Measurements from ENCODE around the gene BARX2.

BARX2 gene

DNA sequence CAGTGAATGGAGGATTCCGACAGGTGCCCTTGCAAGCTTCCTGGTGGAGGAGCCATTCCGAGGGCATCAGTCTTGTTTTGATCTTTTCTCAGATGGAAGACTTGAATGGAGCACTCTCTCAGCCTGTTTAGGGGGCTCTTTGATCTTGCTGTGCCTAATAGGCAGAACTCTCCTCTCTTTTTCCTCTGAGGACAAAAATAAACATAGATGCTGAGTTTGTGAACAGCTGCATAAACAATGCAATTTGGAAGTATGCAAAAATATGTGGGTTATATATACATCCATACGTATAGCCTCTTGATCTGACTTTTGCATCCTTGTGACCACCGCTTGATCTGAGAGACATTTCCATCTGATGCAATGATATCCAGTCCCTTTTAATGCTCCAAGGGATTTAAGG lies 29.1 kb downstream of the BARX2 start:
- DNase-seq: no peak

DNA sequence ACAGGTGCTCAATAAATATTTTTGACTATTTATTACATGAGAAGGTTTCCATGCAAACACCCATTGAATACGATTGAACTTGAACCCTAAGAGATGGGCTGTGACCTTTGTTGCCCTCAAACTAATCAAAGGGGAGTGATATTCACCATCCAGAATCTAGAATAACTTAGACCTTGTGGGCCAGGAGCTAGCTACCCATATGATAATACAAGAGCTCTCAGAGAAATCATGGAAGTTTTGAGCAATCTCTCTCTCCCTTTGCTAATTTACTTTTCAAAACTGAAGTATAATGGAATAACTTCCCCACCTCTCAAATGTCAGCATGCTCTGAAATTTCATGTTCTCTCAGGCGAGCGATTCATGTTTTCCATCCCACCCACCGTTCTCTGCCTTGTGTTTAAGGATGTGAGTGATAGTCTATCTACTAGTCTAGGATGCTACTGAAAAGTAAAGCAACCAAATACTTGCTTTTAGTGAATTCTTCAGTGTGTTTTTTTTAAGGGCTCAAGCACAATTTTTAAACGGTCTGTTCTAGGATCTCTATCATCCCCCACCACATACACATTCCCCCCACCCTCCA lies 33.3 kb downstream of the BARX2 start:
- no peak for DNase-seq

DNA sequence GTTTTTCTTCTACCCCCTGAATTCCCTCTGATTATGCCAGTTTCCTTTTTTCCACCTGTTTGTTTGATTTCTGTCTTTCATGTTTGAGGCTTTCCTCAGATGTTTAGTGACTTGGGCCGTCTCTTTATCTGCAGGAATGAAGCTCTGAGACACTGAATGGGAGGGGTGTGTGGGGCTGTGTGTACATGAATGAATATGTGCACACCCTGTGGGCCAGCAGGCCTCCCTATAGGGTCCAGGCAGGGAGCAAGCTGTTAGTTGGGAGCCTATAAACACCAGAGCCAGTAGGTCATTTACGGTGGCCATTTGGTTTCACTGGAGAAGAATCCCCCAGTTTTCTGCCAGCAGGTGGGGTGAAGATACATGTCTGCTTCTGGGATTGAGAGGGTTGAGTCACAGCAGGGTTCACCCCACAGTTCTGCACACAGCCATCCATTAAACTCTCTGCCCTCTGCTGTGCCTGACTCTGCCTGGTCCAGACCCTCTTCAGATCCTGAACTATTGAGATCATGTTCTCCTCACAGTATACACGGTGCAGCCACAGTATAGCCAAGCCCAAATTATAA lies 34.8 kb downstream of the BARX2 start:
- no peak for DNase-seq

DNA sequence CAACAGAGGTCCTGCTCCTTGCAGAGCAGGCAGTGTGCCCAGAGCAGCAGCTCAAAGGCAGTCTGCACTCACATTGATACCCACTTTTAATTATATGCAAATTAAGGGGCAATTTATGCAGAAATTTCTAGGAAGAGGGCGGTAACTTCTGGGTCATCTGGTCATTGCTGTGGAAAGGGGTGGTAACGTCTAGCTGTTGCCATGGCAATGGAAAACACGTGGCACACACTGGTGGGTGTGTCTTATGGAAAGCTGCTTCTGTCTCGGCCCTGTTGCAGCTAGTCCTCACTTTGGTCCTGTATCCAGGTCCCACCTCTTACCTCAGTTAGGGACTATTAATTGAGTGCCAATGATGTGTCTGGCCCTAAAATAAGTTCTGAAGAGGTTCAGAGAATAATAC lies 36.8 kb downstream of the BARX2 start:
- no peak for DNase-seq

DNA sequence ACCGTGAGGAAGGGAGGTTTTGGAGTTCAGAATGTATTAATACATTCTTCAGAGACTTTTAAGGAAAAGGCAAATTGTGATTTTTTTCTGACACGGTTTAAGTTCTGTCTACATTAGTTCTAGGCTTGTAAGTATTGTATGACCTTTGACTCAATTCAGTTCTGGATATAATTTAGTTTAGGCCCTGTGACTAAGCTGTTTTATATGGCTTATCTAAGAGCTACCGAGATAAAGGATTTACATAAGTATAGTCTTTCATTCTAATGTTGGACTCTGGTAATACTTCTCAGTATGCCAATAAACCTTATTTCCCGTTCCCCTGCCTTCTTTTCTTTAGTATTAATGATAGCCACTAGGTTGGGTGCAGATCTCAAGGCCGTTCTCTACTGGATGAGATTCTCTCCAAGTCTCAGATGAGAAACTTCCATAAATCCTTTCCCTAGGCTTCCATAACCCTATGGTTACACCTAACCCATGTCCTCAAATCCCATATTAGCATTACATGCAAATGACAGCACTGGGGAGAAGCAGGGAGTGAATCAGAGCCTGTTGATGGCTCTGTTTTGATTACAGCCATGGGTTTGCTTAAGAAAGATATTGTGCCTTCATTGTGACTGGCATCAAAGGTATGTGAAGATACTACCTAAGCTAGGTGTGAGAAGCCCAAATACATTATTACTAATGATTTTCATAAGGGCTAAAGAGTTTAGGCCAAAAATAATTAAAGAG lies 38.7 kb downstream of the BARX2 start:
- no peak for DNase-seq

DNA sequence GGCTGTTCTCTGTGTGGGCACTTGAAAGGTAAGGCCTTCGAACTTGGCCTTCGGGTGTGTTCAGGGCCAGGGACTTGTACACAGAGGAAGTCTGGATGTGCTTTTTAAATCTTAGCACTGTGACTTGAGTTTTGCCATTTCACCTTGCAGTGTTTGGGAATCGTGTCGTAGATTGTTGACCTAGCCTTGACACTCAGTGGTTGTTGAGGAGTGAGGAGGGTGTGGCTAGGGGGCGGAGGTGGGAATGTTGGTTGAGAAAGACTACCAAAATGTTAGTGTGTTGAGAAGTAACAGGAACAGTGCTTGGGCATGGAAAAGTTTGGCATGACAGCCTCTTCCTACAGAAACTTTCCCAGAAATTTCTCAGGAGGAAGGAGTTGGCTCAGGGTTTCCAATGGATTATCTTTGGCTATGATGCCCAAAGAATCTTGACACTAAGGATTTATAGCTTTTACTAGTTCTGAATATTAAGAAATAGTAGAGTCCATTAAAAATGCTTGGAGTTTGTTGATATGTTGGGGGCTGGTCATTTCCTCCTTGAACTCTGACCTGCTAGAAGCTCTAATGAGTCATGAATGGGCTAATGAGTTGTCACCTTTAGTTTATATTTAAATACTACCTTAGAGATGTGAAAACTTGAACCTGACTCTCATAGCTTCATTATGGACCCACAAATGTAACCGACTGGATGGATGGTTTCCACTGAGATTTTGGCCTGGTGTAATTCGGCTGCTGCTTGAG lies 40.6 kb downstream of the BARX2 start:
- no peak for DNase-seq

DNA sequence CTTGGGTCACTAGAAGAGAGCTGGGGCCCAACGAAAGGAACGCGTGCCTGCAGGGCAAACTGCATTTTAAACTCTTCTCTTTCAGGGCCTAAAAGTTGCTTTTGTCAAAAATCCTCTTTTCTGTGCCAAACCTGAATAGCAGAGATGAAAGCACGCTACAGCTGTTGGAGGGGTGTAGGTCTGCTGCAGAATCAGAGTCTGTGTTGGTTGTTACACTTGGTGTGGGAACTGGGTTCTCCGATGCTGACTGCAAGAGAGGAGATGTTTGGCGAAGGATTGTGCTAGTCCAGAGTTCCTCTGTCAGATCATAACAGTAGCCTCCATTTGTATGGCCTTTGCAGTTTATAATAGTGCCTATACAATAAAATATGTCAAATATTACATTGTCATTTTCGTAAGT lies 41.8 kb downstream of the BARX2 start:
- DNase-seq: no peak

DNA sequence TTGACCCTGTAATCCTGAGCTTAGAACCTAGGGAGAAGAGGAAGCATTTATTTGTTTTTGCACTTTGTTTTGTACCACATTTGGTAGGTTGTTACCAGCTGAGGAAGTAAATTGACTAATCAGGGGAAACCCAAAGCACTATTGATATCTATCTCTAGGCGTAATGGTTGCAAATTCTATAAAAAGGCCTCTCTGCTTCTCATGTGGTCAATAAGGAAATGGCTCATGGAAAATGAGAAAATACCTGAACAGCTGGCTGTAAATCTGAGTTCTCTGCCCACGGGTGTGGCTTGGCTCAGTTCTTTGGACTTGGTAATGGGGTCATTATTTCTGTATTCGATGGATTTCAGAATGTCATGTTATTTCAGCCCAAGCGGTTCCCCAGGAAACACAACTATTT lies 42.4 kb downstream of the BARX2 start:
- no peak for DNase-seq

DNA sequence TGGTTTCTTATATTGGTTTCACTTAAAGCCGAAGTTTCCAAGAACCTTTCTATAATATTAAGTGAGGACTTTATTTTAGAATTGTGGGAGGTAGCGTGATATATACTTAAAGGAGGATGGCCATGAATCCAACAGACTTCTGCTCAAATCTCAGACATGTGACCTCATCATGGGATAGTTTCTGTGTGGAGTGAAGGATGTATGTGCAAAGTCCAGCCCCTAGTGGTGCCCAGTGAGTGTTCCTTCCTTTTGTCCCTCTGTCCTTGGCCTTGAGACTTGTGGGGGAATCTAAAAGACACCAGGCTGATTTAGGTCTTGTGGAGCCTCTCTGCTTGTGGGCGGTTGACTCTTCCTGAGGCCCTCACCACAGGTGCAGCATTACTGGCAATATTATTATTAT lies 43.7 kb downstream of the BARX2 start:
- DNase-seq: no peak

DNA sequence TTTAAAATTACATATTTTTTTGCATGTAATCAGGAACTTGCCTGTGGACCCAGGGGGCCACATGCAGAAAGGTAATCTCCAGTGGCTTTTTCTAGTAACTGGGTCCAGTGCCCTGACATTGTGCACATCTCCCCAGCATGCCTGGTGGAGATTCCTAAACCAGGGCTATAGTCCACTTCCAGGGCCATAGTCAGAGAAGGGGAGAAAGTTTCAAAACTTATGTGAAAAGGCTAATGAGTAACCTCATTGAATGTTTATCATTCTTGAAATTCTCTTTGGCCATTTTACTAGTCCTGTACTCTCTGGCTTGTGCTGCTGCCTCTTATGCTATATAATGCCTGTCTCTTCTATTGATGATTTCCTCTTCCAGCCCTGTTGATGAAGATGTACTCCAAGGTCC lies 47.8 kb downstream of the BARX2 start:
- DNase-seq: no peak

DNA sequence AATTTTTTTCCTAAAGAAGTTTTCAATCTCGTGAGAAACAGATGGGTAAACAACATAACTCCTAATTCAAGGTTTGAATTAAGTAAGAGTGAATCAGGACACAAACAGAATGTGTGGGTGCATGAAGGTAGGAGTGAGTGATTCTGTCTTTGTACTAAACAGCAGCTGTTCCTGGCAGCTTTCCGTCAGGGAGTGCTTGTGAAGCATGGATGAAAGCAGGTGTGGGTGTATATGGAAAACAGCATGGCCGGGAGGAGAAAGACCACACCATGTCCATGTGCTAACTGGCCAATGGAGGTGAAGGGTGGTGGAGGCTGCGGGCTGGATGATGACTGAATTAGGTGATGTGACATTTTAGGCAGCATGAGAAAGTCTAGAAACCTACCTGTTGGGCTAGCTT lies 49.6 kb downstream of the BARX2 start:
- DNase-seq: no peak

DNA sequence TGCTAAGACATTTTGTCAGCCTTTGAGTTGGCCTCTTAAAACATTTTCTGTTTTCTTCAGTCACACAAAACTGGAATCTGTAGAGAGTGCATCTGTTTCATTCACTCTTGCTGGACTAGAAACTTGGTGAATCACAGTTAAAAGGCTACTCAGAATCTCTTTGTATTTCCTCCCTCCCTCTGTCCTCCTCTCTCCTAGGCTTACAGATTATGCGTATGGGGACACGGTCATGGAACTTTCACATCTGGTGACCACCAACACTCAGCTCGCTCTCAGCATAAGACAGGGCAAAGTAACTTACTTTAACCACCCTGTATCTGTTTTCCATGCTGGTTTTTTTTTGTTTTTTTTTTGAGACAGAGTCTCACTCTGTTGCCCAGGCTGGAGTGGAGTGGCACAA lies 50.4 kb downstream of the BARX2 start:
- no peak for DNase-seq

DNA sequence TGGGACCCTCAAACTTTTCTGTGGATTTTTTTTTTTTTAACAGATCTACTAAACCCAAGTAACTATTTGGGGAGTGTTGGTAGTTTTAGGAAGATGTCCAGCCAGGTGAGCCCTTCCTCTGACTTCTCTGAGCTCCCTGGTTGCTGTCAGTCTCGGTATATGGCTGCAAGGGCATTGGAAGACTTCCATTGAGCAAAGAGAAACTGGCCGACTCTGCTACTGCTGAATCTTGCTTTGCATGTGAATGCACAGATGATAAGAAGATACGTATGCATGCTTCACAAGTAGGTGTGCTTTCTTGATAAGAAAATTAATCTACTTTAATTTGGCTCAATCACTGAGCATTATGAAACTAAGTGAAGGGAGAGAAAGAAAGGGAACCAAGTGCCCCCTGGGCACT lies 51.1 kb downstream of the BARX2 start:
- DNase-seq: no peak

DNA sequence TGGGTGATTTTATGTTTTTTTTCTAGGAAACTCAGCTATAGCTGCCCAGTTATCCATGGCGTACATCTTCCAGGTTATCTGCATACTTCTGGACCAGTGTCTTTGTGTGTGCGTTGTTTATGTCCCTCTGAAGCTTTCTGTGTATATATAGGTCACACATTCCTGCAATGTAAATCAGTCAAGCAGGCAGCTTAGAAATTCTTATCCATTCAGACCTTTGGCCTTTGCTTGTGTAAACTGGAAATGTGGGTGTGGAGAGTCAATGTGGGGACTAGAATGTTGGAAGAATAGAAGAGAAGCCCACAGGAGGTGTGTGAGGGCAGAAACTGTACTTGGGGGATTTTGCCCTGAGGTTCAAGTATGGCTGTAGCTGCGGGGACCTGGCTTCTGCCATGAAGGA lies 51.7 kb downstream of the BARX2 start:
- no peak for DNase-seq

DNA sequence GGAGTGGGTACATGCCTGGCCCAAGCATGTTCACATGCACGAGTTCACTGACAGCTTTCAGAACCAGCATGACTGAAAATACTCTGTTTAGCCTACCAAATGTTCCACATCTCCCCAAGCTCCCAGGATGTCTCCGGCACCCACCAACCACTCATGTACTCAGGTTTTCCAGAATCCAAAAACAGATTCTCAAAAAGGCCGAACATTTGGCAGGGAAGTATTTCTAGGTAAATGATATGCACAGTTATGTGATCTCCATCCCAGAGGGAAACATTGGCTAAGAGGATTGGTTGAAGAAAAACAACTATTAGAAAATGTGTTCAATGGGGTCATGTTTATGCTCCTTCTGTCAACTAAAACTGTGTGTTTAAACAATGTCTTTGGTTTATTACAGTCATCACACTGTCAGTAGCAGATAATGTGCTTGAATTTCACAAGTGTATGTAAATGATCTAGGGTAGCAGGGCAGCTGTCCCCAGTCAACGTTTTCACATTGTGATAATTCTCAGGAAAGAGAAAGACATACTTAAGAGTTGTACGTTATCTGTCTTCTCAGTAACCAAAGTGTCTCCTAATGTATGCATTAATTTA lies 52.3 kb downstream of the BARX2 start:
- DNase-seq: no peak

DNA sequence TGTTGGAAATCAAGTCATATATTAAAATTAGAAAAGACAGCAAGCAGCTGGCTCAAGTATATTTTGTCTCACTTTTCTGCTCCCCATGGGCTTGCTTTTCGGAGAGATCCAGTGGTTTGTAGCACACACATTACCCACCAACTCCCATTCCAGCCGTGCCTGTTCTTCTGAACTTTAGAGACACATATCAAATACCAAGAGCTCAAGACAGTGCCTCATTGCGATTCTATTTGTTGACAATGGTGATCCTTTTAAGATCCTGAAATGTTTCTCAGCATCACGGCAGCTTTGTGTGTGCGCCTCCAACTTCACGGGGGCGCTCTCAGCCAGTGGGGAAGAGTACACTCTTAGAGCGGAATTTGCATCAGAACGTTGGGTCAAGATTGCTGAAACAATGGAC lies 52.9 kb downstream of the BARX2 start:
- no peak for DNase-seq

DNA sequence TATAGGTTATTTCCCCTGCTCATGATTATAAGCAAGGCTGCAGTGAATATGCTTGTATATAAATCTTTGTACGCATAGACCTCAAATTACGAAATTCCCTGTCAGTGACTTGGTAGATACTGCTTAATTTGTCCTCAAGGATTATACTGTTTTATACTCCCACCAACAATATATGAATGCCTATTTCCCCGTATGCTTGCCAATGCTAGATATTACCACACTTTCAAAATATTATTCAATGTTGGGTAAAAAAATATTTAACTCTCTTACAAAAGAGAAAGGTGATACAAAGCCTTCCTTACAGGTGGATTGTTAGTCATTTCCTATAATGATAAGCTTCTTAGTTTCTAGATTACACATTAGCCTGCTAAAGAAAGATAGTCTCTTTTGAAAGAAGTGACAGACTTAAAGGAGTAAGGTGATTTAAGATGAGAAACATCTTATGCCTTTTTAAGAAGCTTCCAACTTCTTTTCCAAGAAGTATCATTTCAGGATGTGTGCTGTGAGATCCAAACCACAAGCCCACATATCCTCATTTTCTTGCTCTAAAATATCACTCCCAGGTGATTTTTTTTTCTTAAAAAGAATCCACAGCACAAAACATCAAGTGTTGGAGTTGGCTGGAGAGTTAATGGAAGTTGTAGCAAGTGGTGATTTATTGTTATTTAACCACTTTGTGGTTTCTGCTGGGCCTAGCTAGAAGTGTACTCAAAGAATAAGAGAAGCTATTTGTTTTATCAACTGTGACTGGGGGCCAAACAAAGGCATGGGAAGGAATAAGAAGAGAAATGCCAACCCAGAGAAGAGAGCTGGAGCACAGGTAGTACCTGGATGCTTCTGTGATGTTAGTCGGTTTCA lies 59.2 kb downstream of the BARX2 start:
- no peak for DNase-seq

DNA sequence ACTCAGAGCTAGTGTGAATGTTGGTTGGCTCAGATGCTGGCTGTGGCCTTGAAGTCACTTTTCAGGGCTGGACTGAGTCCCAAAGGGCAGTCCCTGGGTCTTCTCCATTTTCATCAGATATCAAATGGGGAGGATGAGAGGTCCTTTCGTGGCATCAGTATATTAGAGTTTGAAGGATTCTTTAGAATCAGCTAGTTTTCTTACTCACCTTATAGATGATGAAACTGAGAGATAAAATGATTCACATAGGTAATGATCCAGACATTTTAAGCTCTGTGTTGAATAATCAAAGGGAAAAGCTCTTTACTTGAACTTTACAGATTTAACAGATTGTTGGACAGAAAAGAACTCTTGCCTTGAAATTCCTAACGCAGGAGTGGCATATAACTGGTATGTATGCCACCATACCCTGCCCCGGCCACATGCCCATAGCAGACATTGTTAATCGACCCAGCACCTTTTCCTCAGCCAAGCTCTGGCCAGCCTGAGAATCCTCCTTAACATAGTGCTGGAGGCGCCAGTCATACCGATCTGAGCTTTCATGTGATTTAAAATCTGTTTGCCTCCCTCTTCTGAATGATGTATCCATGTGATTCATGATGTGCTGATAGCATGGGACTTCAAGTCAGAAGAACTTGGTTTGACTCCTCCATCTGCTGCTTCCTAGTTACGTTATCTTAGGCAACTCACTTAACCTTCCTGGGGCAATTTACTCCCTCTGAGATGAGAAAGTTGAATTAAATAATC lies 60.0 kb downstream of the BARX2 start:
- DNase-seq: no peak

DNA sequence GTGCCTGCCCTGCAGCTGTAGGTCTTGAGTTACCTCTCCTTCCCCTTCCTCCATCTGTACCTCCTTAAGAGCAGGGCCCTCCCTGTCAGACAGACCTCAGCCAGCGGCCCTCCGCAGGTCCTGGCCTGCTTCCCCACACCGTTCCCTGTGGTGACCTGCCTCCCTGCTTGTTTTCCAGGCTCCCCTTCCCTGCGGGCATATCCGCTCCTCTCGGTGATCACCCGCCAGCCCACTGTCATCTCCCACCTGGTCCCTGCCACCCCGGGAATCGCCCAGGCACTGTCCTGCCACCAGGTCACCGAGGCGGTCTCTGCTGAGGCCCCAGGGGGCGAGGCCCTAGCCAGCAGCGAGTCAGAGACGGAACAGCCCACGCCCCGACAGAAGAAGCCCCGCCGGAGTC lies 60.9 kb downstream of the BARX2 start:
- no peak for DNase-seq

DNA sequence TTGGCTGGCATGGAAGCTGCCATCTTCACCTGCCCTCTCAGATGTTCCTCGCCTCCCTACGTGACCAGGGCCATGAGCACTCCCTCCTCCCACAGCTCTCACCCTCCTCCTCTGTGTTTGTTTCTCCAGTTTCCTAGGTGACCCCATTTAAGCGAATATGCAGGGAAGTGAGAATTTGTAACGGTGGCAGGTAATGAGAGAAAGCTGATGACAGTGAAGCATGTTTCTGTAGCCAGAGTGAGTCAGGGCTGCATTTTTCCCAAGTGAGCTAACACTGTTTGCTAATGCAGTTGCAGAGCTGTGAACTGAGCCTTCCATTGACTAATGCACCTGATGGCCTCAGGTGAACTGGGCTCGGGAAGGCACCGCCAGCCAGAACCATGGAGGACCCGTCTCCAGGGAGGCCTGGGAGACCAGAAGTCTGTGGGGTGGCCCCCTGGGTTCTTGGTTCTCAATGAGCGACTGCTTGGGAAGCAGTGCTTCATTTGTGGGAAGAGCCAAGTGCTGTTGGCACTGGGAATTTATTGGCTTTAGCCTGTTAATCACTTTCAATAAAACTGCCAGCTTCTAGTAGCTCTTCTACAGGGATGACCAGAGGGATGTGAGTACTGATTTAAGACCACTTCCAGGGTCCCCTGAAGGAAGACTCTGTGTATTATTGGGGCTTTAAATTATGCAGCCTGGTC lies 64.5 kb downstream of the BARX2 start:
- DNase-seq: no peak

DNA sequence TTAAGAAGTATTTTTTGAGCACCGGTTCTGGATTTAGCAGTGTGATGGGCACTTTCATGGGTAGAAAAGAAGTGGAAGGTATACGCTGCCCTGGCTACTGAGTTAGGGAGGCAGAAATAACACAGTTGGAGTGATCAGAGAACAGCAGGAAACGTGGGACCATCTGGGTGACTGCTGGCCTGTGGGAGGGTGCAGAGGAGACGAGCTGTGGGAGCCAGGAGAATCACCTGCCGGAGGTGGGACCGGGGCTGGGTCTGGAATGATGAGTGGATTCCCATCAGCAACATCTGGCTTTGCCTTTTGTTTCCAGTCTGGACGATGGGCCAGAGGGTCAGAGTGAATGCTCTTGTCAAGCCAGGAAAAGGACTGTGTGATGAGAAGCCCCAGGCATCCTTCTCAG lies 66.5 kb downstream of the BARX2 start:
- DNase-seq: no peak
